ENCODE measurements around the gene SP5. TPM values are rescaled to one million over a fixed set of nuclear protein-coding genes. Genes with fewer than 3 reads are reported as not detected.

SP5 gene
- total RNA-seq, 1 experiment from 2014 or later, result 0.98 TPM

DNA sequence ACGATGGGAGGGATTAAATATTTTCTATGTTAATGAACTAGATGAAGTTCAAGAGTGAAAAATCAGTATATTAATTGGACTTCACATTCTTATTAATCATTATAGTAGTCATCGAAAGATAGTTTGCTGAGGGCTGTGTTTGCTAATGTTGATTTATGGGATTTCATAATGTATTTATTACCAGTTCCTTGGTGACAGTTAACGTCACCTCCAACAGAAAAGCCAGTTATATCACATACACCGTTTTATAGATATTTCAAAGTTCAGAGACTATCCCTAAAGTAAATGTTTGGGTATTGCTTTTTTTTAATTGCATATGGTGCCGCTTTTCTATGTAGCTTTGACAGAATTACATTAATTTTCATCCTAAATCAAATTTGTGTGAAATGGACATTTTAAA is 49.4 kb upstream of the SP5 start:
- CTCF ChIA-PET, result no interaction called here
- no peak overlapping the region for H3K27ac ChIP-seq (ENCODE audit: low read depth, low read length)
- H3K9me3 ChIP-seq (ENCODE audit: control insufficient read depth in 1 of 2, insufficient read depth in 1 of 2, low read depth in 1 of 2, low read length in 2 of 2), result no peaks in the 10 kb centered on the region
- ATAC-seq, result no peak
- H3K4me2 ChIP-seq (ENCODE audit: low read length), result no peak overlapping the region
- DNase-seq (ENCODE audit: low read depth, low spot score), result no peak
- no peaks in the 10 kb centered on the region for H3K79me2 ChIP-seq (ENCODE audit: insufficient read depth, low read length)
- BruUV-seq (replicated peaks), result no TSS peak
- no peaks in the 10 kb centered on the region for H3K4me1 ChIP-seq (ENCODE audit: control insufficient read depth in 1 of 2, insufficient read depth in 2 of 2, low read length in 2 of 2)
- RAD21 ChIA-PET (ENCODE audit: low non-redundant PET in 1 of 2, low total read pairs in 2 of 2, uncharacterized antibody in 2 of 2, unreplicated experiment in 2 of 2), result no interaction called here
- no peak overlapping the region for H3K4me3 ChIP-seq (replicated peaks in 1 of 2; ENCODE audit: low read depth in 1 of 2, low read length in 2 of 2)
- no peaks in the 10 kb centered on the region for H3K36me3 ChIP-seq (ENCODE audit: control insufficient read depth in 1 of 2, insufficient read depth in 2 of 2, low read length in 2 of 2)
- intact Hi-C loops (cut with micrococcal nuclease), result no loop called here
- H3K27me3 ChIP-seq (ENCODE audit: insufficient read depth, low read length), result no peaks in the 10 kb centered on the region
- no peak overlapping the region for H2AFZ ChIP-seq (ENCODE audit: low read depth, low read length, poor library complexity, severe bottlenecking)
- POLR2A ChIA-PET, result no interaction called here
- TF ChIP-seq EZH2 (IDR thresholded peaks at IDR 0.05) (no peak), CEBPB (IDR thresholded peaks at IDR 0.05; ENCODE audit: low read depth) (no peak), POLR2A (IDR thresholded peaks at IDR 0.05; ENCODE audit: borderline replicate concordance, extremely low read depth, insufficient read depth, insufficient read length) (no peak)
- H3K9ac ChIP-seq (ENCODE audit: low read length), result no peak overlapping the region
- no peaks in the 10 kb centered on the region for H3K9me2 ChIP-seq (ENCODE audit: insufficient read depth)
- no peaks in the 10 kb centered on the region for H4K20me1 ChIP-seq (ENCODE audit: insufficient read depth)

DNA sequence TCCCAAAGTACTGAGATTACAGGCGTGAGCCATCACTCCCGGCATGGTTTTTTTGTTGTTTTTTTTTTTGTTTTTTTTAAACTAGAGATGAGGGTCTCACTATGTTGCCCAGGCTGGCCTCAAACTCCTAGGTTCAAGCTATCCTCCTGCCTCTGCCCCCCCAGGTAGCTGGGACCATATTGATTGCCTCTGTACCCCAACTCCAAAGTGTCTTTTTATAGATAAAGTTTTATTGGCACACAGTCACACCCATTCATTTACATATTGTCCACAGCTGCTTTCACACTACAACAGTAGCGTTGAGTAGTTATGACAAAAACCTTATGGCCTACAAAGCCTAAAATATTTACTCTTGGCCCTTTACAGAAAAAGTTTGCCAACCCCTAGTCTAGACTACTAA is 45.2 kb upstream of the SP5 start:
- POLR2A ChIA-PET, result no interaction called here

DNA sequence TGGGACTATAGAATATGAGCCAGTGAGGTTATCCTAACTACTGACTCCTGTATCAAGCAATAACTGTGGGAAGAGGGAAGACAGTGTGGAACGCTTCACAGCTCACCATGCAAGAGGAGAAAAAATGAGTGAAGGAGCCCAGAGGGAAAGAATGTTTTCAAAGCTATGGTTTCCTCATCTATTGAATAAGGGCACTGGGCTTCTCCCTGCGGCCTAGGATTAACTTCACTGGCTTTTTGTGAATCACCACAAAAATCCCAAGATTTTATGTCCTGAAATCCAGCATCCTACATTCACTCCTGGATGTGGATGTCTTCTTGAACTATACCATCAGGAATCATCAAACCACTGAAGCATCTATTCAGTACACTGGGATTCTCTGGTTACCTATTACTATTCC is 44.5 kb upstream of the SP5 start:
- H3K27ac ChIP-seq (ENCODE audit: low read depth, low read length), result no peak overlapping the region
- no peak for DNase-seq (ENCODE audit: low read depth, low spot score)
- no TSS peak for BruUV-seq (replicated peaks)
- H3K9ac ChIP-seq (ENCODE audit: low read length), result no peak overlapping the region
- H3K79me2 ChIP-seq (ENCODE audit: insufficient read depth, low read length), result no peaks in the 10 kb centered on the region
- H3K4me3 ChIP-seq (replicated peaks in 1 of 2; ENCODE audit: low read depth in 1 of 2, low read length in 2 of 2), result no peak overlapping the region
- ATAC-seq, result no peak
- no peak for TF ChIP-seq SRF (IDR thresholded peaks at IDR 0.05; ENCODE audit: low read depth)
- TF ChIP-seq, protein P1, sequence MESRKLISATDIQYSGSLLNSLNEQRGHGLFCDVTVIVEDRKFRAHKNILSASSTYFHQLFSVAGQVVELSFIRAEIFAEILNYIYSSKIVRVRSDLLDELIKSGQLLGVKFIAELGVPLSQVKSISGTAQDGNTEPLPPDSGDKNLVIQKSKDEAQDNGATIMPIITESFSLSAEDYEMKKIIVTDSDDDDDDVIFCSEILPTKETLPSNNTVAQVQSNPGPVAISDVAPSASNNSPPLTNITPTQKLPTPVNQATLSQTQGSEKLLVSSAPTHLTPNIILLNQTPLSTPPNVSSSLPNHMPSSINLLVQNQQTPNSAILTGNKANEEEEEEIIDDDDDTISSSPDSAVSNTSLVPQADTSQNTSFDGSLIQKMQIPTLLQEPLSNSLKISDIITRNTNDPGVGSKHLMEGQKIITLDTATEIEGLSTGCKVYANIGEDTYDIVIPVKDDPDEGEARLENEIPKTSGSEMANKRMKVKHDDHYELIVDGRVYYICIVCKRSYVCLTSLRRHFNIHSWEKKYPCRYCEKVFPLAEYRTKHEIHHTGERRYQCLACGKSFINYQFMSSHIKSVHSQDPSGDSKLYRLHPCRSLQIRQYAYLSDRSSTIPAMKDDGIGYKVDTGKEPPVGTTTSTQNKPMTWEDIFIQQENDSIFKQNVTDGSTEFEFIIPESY (IDR thresholded peaks at IDR 0.05; ENCODE audit: extremely low read depth, insufficient replicate concordance, low read length), result no peak
- intact Hi-C loops (cut with micrococcal nuclease), result no loop called here
- no peaks in the 10 kb centered on the region for H3K4me1 ChIP-seq (ENCODE audit: control insufficient read depth in 1 of 2, insufficient read depth in 2 of 2, low read length in 2 of 2)
- no peaks in the 10 kb centered on the region for H3K27me3 ChIP-seq (ENCODE audit: insufficient read depth, low read length)
- H2AFZ ChIP-seq (ENCODE audit: low read depth, low read length, poor library complexity, severe bottlenecking), result no peak overlapping the region
- H3K9me2 ChIP-seq (ENCODE audit: insufficient read depth), result no peaks in the 10 kb centered on the region
- ChIA-PET POLR2A (no interaction called here), RAD21 (ENCODE audit: low non-redundant PET in 1 of 2, low total read pairs in 2 of 2, uncharacterized antibody in 2 of 2, unreplicated experiment in 2 of 2) (no interaction called here), CTCF (no interaction called here)
- H3K9me3 ChIP-seq (ENCODE audit: control insufficient read depth in 1 of 2, insufficient read depth in 1 of 2, low read depth in 1 of 2, low read length in 2 of 2), result no peaks in the 10 kb centered on the region
- no peaks in the 10 kb centered on the region for H3K36me3 ChIP-seq (ENCODE audit: control insufficient read depth in 1 of 2, insufficient read depth in 2 of 2, low read length in 2 of 2)
- no peaks in the 10 kb centered on the region for H4K20me1 ChIP-seq (ENCODE audit: insufficient read depth)
- H3K4me2 ChIP-seq (ENCODE audit: low read length), result no peak overlapping the region

More for the DNA sequence above, 45.2 kb upstream of the SP5 start:
- no peak for TF ChIP-seq POLR2A (IDR thresholded peaks at IDR 0.05; ENCODE audit: borderline replicate concordance, extremely low read depth, insufficient read depth, insufficient read length)
- no peak for TF ChIP-seq FOSL1 (IDR thresholded peaks at IDR 0.05; ENCODE audit: low read depth)
- intact Hi-C loops (cut with micrococcal nuclease), result no loop called here
- CTCF ChIA-PET, result no interaction called here
- Histone ChIP-seq H2AFZ (ENCODE audit: low read depth, low read length, poor library complexity, severe bottlenecking) (no peak overlapping the region), H3K79me2 (ENCODE audit: insufficient read depth, low read length) (no peaks in the 10 kb centered on the region), H3K9ac (ENCODE audit: low read length) (no peak overlapping the region), H3K36me3 (ENCODE audit: control insufficient read depth in 1 of 2, insufficient read depth in 2 of 2, low read length in 2 of 2) (no peaks in the 10 kb centered on the region), H3K27me3 (ENCODE audit: insufficient read depth, low read length) (no peaks in the 10 kb centered on the region), H3K27ac (ENCODE audit: low read depth, low read length) (no peak overlapping the region), H3K9me2 (ENCODE audit: insufficient read depth) (no peaks in the 10 kb centered on the region), H3K4me1 (ENCODE audit: control insufficient read depth in 1 of 2, insufficient read depth in 2 of 2, low read length in 2 of 2) (no peaks in the 10 kb centered on the region), H4K20me1 (ENCODE audit: insufficient read depth) (no peaks in the 10 kb centered on the region), H3K9me3 (ENCODE audit: control insufficient read depth in 1 of 2, insufficient read depth in 1 of 2, low read depth in 1 of 2, low read length in 2 of 2) (no peaks in the 10 kb centered on the region), H3K4me3 (replicated peaks in 1 of 2; ENCODE audit: low read depth in 1 of 2, low read length in 2 of 2) (no peak overlapping the region), H3K4me2 (ENCODE audit: low read length) (no peak overlapping the region)
- ATAC-seq (no peak), DNase-seq (ENCODE audit: low read depth, low spot score) (no peak)
- BruUV-seq (replicated peaks), result no TSS peak
- RAD21 ChIA-PET (ENCODE audit: low non-redundant PET in 1 of 2, low total read pairs in 2 of 2, uncharacterized antibody in 2 of 2, unreplicated experiment in 2 of 2), result no interaction called here
